BJ (cell line): Measurements from ENCODE around the gene WNT5B. TPM values are rescaled to one million over a fixed set of nuclear protein-coding genes. Genes with fewer than 3 reads are reported as not detected.
A peak's percentile ranks its signal among the peaks of the same experiment; 100 is the strongest.

Source experiments
- CTCF ChIA-PET: fragments of 350-600 bp; formaldehyde crosslinking; extraction: SDS; loops from one replicate; lab custom pipeline; 2021; ENCODE audit warnings: antibody characterized with exemption, inconsistent platforms; lab: Yijun Ruan, JAX
- POLR2A ChIA-PET: fragments of 300-600 bp; sonication (Branson Sonifier 250); formaldehyde crosslinking; extraction: SDS; loops from one replicate; lab custom pipeline; 2021; ENCODE audit warnings: antibody characterized with exemption; lab: Charles Lee
- DNase-seq: peaks from one replicate; pipeline ENCODE4 v3.0.0-alpha.2; 2011; ENCODE audit warnings: low read depth
- H3K27me3 ChIP-seq: 2 replicates; pipeline ENCODE4 v1.6.0; 2011; ENCODE audit warnings: low read length; ENCODE audit not compliant: control insufficient read depth, insufficient read depth
- H3K36me3 ChIP-seq: 2 replicates; pipeline ENCODE4 v1.5.1; 2011; ENCODE audit warnings: low read length; ENCODE audit not compliant: control insufficient read depth, insufficient read depth
- H3K4me3 ChIP-seq: 2 replicates; pipeline ENCODE4 v1.5.1; 2011; ENCODE audit warnings: low read depth, mild to moderate bottlenecking, control low read depth, low read length
- CTCF ChIP-seq: IDR thresholded peaks from 2 replicates; pipeline ENCODE4 v1.5.1; 2011; ENCODE audit warnings: low read depth, mild to moderate bottlenecking, control low read depth, inconsistent platforms, low read length, moderate library complexity; ENCODE audit not compliant: insufficient read depth
- polyA plus RNA-seq: library from polyadenylated mRNA; depleted of rRNA; stranded (reverse); fragments of >200 nt; gene quantifications from 2 replicates; pipeline ENCODE4 v1.2.3, GENCODE V29; 2011

Gene WNT5B
- polyA plus RNA-seq, 1 experiment: 57.3 TPM

GRCh38 chr12:1590221-1590979, 38.6 kb upstream of the WNT5B start:
- ChIA-PET CTCF (interaction anchor here (0.6 to 1.5 kb wide), 2 partner anchors 391 to 472 kb away, joined by 3 to 8 read pairs; no protein-coding TSS in a partner anchor), POLR2A (no interaction called here)
- H3K27me3 ChIP-seq: no peaks in the 10 kb centered on the region
- peaks cover 8% of the 10 kb centered on the region for H3K36me3 ChIP-seq
- no peak for TF ChIP-seq CTCF
- H3K4me3 ChIP-seq: peak overlapping the region; percentile 14; the same call in 1 of the 2 replicates
- no peak for DNase-seq

- no peak for TF ChIP-seq CTCF
- ChIA-PET POLR2A (no interaction called here), CTCF (interaction anchor here (1.5 kb wide), 1 partner anchor 473 kb away, joined by 8 read pairs; no protein-coding TSS in a partner anchor)
- Histone ChIP-seq H3K4me3 (no peak overlapping the region), H3K27me3 (no peaks in the 10 kb centered on the region), H3K36me3 (peaks cover 8% of the 10 kb centered on the region)
- DNase-seq: no peak
Observed at GRCh38 chr12:1591034-1591433, 38.0 kb upstream of the WNT5B start.

- no peak for DNase-seq
- TF ChIP-seq CTCF: no peak
Observed at GRCh38 chr12:1591543-1591942, 37.5 kb upstream of the WNT5B start.

GRCh38 chr12:1592444-1593173, 36.4 kb upstream of the WNT5B start:
- peak; percentile 17; the same call in 1 of the 2 replicates for TF ChIP-seq CTCF
- H3K27me3 ChIP-seq: no peaks in the 10 kb centered on the region
- POLR2A ChIA-PET: no interaction called here
- no peak for DNase-seq
- peaks cover 8% of the 10 kb centered on the region for H3K36me3 ChIP-seq
- peak overlapping the region; percentile 61 for H3K4me3 ChIP-seq
- CTCF ChIA-PET: interaction anchor here (1.2 to 2.2 kb wide), 6 partner anchors 8 to 475 kb away, joined by 4 to 11 read pairs (median 6); no protein-coding TSS in a partner anchor

More at GRCh38 chr12:1591543-1591942, 37.5 kb upstream of the WNT5B start:
- ChIA-PET POLR2A (no interaction called here), CTCF (interaction anchor here (1.2 to 2.2 kb wide), 4 partner anchors 8 to 474 kb away, joined by 4 to 10 read pairs (median 6); no protein-coding TSS in a partner anchor)
- Histone ChIP-seq H3K27me3 (no peaks in the 10 kb centered on the region), H3K36me3 (peaks cover 8% of the 10 kb centered on the region), H3K4me3 (peak overlapping the region; percentile 29)
